Measurements from ENCODE around the gene RILP. TPM values are rescaled to one million over a fixed set of nuclear protein-coding genes. Genes with fewer than 3 reads are reported as not detected.
A peak's percentile ranks its signal among the peaks of the same experiment; 100 is the strongest.

RILP gene
- total and polyA plus RNA-seq, 10 of the 15 experiments (the other 5 are each of a cell fraction or from before 2014, with no cell fraction given), result 0.60 to 6.1 (median 3.3) TPM; not detected in 1

GRCh38 chr17:1645207-1646171 lies 4.2 kb downstream of the RILP start, which contains the start of gene SCARF1:
SCARF1 (minus strand) TSS chr17:1645732; CDS start chr17:1645697, 35 bp downstream.
- H3K4me2 ChIP-seq (ENCODE audit: control insufficient read depth, insufficient read depth), result peak within 1 kb of the TSS; percentile 98
- DNase-seq (ENCODE audit: low read depth, low spot score), result no peak
- ChIA-PET CTCF (interaction anchor here (0.7 to 1.7 kb wide), 6 partner anchors 13 to 71 kb away, joined by 3 to 7 read pairs (median 4); no protein-coding TSS in a partner anchor), RAD21 (ENCODE audit: unreplicated experiment) (interaction anchor here (0.8 to 1.2 kb wide), 4 partner anchors 15 to 72 kb away, joined by 3 to 7 read pairs (median 4); no protein-coding TSS in a partner anchor), POLR2A (interaction anchor here (0.8 to 1.4 kb wide), 5 partner anchors 14 to 71 kb away, joined by 3 to 5 read pairs (median 3); partner anchors contain the start of gene PRPF8), SMC1A (ENCODE audit: uncharacterized antibody, unreplicated experiment) (interaction anchor here (0.9 to 1.9 kb wide), 3 partner anchors 13 to 71 kb away, joined by 3 to 7 read pairs (median 3); no protein-coding TSS in a partner anchor)
- H3K4me1 ChIP-seq (ENCODE audit: control insufficient read depth, insufficient read depth, low read length), result peaks cover 38% of the 10 kb centered on the region
- H3K27me3 ChIP-seq (replicated peaks in 1 of 2; ENCODE audit: control insufficient read depth in 2 of 2, insufficient read depth in 2 of 2, low read length in 1 of 2), result no peaks in the 10 kb centered on the region
- intact Hi-C loops (cut with micrococcal nuclease; ENCODE audit: unreplicated experiment), result loop anchor here (10.0 kb wide), 1 partner anchor 371 kb away; the partner anchor contains the start of genes BHLHA9 and TRARG1
- no peak for FAIRE-seq
- H4K20me1 ChIP-seq (ENCODE audit: control insufficient read depth, insufficient read depth), result no peaks in the 10 kb centered on the region
- peaks cover 5% of the 10 kb centered on the region for H3K79me2 ChIP-seq (ENCODE audit: control insufficient read depth, insufficient read depth, low read length)
- no peak for ATAC-seq
- H3K9me3 ChIP-seq (replicated peaks; ENCODE audit: control insufficient read depth, insufficient read depth, low read length), result no peaks in the 10 kb centered on the region
- in situ Hi-C loops (cut with MboI), result no loop called here
- peak within 1 kb of the TSS; percentile 69 for H2AFZ ChIP-seq (ENCODE audit: control insufficient read depth, low read depth, low read length)
- WGBS (ENCODE audit: insufficient coverage, insufficient replicate concordance, low lambda C conversion rate, missing lambda C conversion rate), result 74% methylated on average over 25 of the region's 25 CpGs
- peak within 1 kb of the TSS; percentile 80 for H3K9ac ChIP-seq (ENCODE audit: control insufficient read depth, insufficient read depth, low read length)
- H3K27ac ChIP-seq (ENCODE audit: control insufficient read depth, insufficient read depth), result peak within 1 kb of the TSS; percentile 95
- H3K4me3 ChIP-seq, result peak within 1 kb of the TSS; percentile 62; the same call in 1 of the 2 replicates
- BruUV-seq (replicated peaks), result no TSS peak
- H3K36me3 ChIP-seq (ENCODE audit: control insufficient read depth in 2 of 2, insufficient read depth in 2 of 2, low read length in 1 of 2), result peaks cover 0 to 2% of the 10 kb centered on the region in 2 experiments; a peak in 2 of 4 replicates
- TF ChIP-seq NFIC (IDR thresholded peaks at IDR 0.05; ENCODE audit: low read depth, low read length) (no peak), USF2 (IDR thresholded peaks at IDR 0.05; ENCODE audit: borderline replicate concordance, low read depth, low read length) (no peak), RELB (IDR thresholded peaks at IDR 0.05; ENCODE audit: low read depth) (no peak), EED (IDR thresholded peaks at IDR 0.05; ENCODE audit: low read depth) (no peak)
- TF ChIP-seq, protein P1, sequence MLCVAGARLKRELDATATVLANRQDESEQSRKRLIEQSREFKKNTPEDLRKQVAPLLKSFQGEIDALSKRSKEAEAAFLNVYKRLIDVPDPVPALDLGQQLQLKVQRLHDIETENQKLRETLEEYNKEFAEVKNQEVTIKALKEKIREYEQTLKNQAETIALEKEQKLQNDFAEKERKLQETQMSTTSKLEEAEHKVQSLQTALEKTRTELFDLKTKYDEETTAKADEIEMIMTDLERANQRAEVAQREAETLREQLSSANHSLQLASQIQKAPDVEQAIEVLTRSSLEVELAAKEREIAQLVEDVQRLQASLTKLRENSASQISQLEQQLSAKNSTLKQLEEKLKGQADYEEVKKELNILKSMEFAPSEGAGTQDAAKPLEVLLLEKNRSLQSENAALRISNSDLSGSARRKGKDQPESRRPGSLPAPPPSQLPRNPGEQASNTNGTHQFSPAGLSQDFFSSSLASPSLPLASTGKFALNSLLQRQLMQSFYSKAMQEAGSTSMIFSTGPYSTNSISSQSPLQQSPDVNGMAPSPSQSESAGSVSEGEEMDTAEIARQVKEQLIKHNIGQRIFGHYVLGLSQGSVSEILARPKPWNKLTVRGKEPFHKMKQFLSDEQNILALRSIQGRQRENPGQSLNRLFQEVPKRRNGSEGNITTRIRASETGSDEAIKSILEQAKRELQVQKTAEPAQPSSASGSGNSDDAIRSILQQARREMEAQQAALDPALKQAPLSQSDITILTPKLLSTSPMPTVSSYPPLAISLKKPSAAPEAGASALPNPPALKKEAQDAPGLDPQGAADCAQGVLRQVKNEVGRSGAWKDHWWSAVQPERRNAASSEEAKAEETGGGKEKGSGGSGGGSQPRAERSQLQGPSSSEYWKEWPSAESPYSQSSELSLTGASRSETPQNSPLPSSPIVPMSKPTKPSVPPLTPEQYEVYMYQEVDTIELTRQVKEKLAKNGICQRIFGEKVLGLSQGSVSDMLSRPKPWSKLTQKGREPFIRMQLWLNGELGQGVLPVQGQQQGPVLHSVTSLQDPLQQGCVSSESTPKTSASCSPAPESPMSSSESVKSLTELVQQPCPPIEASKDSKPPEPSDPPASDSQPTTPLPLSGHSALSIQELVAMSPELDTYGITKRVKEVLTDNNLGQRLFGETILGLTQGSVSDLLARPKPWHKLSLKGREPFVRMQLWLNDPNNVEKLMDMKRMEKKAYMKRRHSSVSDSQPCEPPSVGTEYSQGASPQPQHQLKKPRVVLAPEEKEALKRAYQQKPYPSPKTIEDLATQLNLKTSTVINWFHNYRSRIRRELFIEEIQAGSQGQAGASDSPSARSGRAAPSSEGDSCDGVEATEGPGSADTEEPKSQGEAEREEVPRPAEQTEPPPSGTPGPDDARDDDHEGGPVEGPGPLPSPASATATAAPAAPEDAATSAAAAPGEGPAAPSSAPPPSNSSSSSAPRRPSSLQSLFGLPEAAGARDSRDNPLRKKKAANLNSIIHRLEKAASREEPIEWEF (IDR thresholded peaks at IDR 0.05; ENCODE audit: insufficient replicate concordance, low read depth, low read length), result no peak
- TF ChIP-seq, protein P2, sequence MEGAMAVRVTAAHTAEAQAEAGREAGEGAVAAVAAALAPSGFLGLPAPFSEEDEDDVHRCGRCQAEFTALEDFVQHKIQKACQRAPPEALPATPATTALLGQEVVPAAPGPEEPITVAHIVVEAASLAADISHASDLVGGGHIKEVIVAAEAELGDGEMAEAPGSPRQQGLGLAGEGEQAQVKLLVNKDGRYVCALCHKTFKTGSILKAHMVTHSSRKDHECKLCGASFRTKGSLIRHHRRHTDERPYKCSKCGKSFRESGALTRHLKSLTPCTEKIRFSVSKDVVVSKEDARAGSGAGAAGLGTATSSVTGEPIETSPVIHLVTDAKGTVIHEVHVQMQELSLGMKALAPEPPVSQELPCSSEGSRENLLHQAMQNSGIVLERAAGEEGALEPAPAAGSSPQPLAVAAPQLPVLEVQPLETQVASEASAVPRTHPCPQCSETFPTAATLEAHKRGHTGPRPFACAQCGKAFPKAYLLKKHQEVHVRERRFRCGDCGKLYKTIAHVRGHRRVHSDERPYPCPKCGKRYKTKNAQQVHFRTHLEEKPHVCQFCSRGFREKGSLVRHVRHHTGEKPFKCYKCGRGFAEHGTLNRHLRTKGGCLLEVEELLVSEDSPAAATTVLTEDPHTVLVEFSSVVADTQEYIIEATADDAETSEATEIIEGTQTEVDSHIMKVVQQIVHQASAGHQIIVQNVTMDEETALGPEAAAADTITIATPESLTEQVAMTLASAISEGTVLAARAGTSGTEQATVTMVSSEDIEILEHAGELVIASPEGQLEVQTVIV (IDR thresholded peaks at IDR 0.05; ENCODE audit: borderline replicate concordance, partially characterized antibody), result no peak

Data from GM12878 (cell line).